G401 (cell line): ENCODE measurements around the gene NRG2. TPM values are rescaled to one million over a fixed set of nuclear protein-coding genes. Genes with fewer than 3 reads are reported as not detected.
A peak's percentile ranks its signal among the peaks of the same experiment; 100 is the strongest.

Source experiments
- DNase-seq: peaks from one replicate; pipeline ENCODE4 v3.0.0-alpha.2; 2015; ENCODE audit warnings: low spot score
- in situ Hi-C: cut with HindIII; loops from 2 replicates; pipeline ENCODE4 v1.10.0; 2016; ENCODE audit warnings: low sequenced_read_pairs, mixed read lengths
- total RNA-seq: library from RNA; depleted of rRNA; stranded (reverse); fragments of >200 nt; shearing (Covaris generic); gene quantifications from 2 replicates; pipeline ENCODE4 v1.2.3, GENCODE V29; 2014

NRG2 gene
- total RNA-seq, 1 experiment from 2014 or later: 1.5 TPM

DNA sequence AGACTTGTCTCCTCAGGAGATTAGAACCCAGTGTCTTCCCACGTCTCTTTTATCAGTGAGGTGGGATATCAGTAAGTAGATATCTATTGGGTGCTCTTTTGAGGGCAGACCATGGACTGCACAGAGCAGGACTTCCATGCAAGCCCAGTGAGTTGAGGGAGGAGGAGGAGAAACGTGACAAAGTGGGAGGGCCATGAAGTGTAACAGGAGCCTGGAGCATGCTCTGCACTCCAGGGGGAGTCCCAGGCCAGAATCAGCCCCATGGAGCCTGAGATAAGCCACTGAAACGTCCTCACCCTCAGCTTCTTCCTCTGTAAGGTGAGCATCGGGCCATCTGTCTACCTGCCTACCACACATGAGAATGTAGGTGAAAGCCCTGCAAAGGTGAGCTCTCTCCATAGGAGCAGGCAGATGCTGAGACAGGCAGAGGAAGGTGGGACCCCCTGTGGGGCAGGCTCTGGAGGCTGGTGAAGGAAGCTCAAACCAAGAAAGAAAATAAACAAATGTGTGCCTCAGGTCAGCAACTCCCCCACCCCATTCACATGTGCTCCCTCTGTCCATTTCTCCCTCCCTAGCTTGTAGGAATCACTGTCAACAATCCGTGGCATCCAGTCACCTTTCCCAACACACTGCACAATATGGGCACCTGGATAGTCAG lies 87.4 kb downstream of the NRG2 start:
- DNase-seq: no peak
- in situ Hi-C loops: no loop called here

GRCh38 chr5:139955053-139955605 lies 88.0 kb downstream of the NRG2 start:
- in situ Hi-C loops: no loop called here

DNA sequence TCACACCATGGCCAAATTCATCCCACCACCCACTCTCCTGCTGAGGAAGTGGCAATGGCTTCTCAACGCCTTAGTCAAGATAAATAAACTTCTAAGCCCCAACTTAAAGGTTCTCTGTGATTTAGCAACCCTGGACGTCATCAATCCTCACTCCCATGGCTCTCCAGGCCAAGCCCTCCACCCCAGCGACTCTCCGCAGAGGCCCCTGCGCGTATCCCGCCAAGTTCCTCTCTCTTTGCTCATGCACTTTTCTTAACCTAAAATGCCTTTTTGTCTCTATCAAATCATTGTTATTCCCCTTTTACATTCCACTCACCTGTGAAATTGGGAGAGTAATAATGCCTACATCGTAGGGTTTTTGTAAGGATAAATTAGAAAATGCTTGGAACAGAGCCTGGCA lies 88.6 kb downstream of the NRG2 start:
- in situ Hi-C loops: no loop called here
- no peak for DNase-seq

More at GRCh38 chr5:139955053-139955605, 88.0 kb downstream of the NRG2 start:
- DNase-seq: no peak

DNA sequence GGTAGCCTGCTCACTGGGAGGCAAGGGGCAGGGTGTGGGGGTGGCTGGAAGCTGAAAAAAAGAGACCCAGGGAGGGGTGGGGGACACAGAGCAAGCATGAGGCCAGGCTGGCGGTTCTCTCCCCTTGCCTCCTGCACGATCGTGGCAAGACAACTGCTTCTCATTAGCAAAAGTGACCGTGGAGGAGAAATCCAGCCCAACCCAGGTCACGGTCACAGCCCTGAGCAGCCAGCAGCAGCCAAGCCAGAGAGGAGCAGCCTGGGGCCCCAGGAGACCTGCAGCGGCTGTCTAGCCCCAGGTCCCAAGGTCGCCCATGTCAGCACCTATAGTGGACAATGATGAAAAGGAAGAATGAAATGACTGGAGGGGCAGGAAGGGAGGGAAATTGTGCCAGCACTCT lies 89.1 kb downstream of the NRG2 start:
- no peak for DNase-seq
- in situ Hi-C loops: no loop called here

DNA sequence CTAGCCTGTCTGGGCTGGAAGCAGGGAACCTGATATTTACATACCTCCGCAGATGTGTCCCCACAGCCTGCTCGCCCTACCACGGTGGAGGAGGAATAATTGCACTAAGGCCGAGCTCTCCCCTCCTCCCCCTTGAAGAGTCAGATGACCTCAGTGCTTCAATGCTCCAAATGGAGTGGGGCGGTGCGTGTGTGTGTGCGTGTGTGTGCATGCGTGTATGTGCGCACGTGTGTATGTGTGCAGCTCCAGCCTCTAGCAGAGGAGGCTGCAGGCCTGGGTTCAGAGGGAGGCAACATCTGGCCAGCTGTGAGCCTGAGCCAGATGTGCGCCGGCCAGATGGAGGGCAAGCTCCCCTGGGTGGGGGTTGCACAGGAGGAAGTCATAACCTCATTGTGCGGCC lies 90.5 kb downstream of the NRG2 start:
- in situ Hi-C loops: no loop called here
- DNase-seq: no peak

DNA sequence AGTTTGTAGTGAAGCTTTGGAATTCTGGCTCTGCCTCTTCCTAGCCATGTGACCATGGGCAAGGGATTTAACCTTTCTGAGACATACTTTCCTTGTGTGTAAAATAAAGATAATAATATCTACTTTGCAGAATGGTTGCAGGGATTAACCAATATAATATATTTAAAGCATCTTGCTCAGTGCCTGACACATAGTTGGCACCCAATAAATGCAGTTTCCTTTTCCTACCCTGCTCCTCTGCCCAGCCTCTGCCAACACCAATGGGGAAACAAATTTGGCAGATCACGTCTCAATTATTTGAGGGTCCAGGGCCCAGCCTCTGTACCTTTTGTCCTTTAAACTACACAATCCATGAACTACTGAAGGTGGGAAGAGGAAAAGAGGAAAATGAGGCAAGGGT lies 91.1 kb downstream of the NRG2 start:
- in situ Hi-C loops: no loop called here
- no peak for DNase-seq

GRCh38 chr5:139951296-139951924 lies 91.7 kb downstream of the NRG2 start:
- in situ Hi-C loops: no loop called here
- DNase-seq: peak; percentile 53

DNA sequence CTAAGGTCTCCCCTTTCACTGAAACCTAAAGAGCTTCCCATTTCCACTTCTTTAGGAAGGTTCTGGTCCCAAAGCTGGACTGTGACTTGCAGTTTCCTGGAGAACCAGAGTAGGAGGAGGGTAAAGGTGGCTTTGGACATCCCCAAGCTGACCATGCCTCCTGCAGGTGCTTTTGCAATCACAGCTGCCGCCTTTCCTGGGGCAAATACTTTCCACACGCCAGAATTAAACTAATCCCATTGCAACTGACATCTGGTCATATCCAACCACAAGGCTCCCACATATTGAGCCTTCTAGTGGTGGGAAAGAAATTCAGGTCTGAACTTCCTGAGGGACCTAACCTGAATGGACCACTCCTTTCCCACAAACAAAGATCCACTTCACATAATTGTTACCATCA lies 92.7 kb downstream of the NRG2 start:
- in situ Hi-C loops: no loop called here
- DNase-seq: no peak

GRCh38 chr5:139949710-139950109 lies 93.4 kb downstream of the NRG2 start:
- no peak for DNase-seq
- in situ Hi-C loops: no loop called here

GRCh38 chr5:139947727-139948126 lies 95.4 kb downstream of the NRG2 start:
- DNase-seq: no peak
- in situ Hi-C loops: no loop called here

- in situ Hi-C loops: no loop called here
- no peak for DNase-seq
These were observed 96.7 kb downstream of the NRG2 start for GRCh38 chr5:139946440-139946839.

GRCh38 chr5:139946006-139946405 lies 97.1 kb downstream of the NRG2 start:
- DNase-seq: no peak
- in situ Hi-C loops: no loop called here

GRCh38 chr5:139942243-139942642 lies 100.9 kb downstream of the NRG2 start:
- in situ Hi-C loops: no loop called here
- DNase-seq: no peak

DNA sequence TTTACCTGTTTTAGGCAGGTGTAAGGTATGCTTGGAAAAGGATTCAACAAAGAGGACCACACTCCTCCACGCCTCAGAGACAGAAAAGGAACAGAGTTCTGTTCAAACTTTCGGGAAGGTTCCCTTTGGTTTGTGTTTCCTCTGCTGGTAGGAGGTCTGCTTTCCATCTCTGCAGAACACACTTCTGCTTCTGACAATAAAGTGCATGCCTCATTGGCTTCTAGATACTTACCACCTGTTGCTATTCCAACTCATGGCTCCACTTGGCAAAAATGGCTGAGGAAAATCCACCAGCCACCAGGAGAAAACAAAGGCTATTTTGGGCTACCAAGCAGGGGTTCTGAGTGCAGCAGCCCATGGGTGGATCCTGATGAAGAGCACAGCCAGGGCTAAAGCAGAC lies 112.7 kb downstream of the NRG2 start:
- in situ Hi-C loops: no loop called here
- DNase-seq: no peak

GRCh38 chr5:139926797-139927503 lies 116.1 kb downstream of the NRG2 start:
- DNase-seq: peak; percentile 55
- in situ Hi-C loops: no loop called here

DNA sequence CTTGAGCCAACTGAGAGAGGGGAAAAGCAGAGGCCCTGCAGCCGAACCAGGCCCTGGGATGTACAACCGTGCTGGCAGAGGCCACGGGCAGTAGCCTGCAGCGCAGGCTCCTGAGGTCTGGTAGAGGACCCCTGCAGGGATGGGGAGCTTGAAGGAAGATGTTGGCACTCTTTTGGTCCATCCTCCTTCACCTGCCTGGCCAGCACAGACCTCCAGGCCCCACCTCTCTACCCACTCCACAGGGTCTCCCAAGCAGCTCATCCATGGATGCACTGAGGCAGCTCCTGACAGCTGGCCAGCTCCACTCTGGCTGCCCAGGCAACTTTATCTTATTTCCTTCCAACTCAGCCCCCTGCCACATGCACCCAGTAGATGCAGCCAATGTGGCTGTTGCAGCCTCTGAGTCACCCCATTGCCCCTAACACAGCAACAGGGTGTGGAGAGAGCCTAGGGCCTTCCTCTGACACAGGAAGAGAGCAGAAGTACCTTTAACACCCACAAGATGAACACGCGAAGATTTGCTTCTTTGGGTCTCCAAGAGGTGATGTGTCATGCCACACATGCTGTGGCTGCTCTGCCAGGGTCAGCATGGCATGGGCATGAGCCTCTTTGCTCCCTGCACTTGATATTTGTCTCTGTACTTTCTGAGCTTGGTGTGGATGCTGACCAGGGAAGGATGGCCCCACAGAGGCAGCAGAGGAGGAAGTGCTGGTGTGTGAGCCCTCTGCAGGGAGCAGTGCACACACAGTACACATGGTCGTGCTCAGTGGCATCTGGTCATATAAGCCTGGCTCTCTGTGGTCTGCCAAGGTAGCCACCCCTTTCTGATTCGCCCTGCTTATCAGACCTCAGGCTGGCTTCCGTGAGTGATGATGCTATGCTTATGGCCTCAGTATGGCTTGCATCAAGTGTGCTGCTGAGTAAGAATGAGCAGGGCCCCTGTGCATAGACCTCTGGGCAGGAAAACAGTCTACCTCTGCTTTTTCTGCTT lies 117.2 kb downstream of the NRG2 start:
- in situ Hi-C loops: no loop called here
- peak; percentile 36 for DNase-seq

- peak; percentile 11 for DNase-seq
- in situ Hi-C loops: no loop called here
These were observed 117.9 kb downstream of the NRG2 start for GRCh38 chr5:139925216-139925562.

DNA sequence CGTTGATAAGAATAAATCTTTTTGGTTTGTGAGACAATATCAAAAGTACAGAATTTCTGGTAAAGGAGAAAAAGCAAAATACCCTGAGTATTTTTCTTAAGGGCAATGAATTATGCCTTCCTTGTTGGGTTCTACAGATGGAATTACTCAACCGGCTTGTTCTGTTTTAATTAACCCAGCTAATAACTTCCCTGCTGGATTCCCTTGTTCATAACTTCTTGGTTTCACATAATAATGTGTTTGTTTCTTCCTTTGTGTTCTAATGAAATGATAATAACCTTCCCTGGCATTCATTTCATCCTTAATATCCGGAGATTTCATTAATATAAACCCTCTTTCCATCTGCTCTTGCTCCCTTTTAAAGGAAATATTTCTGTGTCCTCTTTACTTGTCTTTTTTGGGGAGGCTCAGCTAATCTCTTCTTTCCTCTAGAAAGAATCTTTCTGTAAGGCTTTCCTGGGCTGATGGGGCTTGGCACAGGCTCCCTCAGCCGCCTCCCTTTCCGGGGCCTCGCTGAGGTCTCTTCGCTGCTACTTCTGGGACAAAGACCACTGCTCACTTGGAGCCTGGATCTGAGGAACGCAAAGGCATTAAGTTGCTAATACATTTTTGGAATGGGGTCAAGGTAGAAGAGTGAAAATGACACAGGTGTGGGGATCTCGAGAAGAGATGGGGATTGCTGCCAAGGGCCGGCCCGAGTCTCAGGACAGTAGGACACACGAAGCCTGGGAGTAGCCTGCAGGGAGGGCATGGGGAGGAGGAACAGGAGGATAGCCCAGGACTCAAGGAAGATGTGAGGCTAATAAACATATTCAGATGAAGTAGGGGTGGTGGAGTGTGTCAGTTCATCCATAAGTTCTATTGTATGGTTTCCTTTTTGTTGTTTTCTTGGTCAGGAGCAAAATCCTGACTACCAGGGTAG lies 118.5 kb downstream of the NRG2 start:
- peak; percentile 47 for DNase-seq
- in situ Hi-C loops: no loop called here
